Rectal smooth muscle tissue (tissue), 1 donor: ENCODE data around the gene ANKRD10.

Source experiments
- H3K27ac ChIP-seq: one replicate; pipeline ENCODE4 v1.7.0; 2013; ENCODE audit warnings: low read depth, low read length, inconsistent platforms
- H3K27me3 ChIP-seq: one replicate; pipeline ENCODE4 v1.7.0; 2013; ENCODE audit warnings: low read length; ENCODE audit not compliant: control insufficient read depth, insufficient read depth
- H3K36me3 ChIP-seq: one replicate; pipeline ENCODE4 v1.7.0; 2013; ENCODE audit warnings: low read length; ENCODE audit not compliant: control insufficient read depth, insufficient read depth
- H3K4me1 ChIP-seq: one replicate; pipeline ENCODE4 v1.7.0; 2013; ENCODE audit warnings: low read length; ENCODE audit not compliant: control insufficient read depth, insufficient read depth
- H3K4me3 ChIP-seq: one replicate; pipeline ENCODE4 v1.7.0; 2013; ENCODE audit warnings: low read length
- H3K9ac ChIP-seq: one replicate; pipeline ENCODE4 v1.7.0; 2013; ENCODE audit warnings: low read length

Gene ANKRD10

DNA sequence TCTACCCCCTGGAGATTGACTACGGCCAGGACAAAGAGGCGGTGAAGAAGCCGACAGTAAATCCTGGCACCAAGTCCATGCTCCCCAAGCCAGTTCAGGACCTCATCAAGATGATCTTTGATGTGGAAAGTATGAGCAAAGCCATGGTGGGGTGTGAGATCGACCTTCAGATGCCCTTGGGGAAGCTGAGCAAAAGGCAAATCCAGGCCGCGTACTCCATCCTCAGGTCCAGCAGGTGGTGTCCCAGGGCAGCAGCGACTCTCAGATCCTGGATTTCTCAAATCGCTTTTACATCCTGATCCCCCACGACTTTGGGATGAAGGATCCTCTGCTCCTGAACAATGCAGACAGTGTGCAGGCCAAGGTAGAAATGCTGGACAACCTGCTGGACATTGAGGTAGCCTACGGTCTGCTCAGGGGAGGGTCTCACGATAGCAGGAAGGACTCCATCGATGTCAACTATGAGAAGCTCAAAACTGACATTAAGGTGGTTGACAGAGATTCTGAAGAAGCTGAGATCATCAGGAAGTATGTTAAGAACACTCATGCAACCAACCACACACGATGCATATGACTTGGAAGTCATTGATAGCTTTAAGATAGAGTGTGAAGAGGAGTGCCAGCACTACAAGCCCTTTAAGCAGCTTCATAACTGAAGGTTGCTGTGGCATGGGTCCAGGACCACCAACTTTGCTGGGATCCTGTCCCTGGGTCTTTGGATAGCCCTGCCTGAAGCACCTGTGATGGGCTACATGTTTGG, 24.0 kb upstream of the ANKRD10 start:
- no peaks in the 10 kb centered on the region for H3K27me3 ChIP-seq
- no peaks in the 10 kb centered on the region for H3K4me1 ChIP-seq
- H3K9ac ChIP-seq: no peak overlapping the region
- no peak overlapping the region for H3K4me3 ChIP-seq
- H3K36me3 ChIP-seq: no peaks in the 10 kb centered on the region
- no peak overlapping the region for H3K27ac ChIP-seq

DNA sequence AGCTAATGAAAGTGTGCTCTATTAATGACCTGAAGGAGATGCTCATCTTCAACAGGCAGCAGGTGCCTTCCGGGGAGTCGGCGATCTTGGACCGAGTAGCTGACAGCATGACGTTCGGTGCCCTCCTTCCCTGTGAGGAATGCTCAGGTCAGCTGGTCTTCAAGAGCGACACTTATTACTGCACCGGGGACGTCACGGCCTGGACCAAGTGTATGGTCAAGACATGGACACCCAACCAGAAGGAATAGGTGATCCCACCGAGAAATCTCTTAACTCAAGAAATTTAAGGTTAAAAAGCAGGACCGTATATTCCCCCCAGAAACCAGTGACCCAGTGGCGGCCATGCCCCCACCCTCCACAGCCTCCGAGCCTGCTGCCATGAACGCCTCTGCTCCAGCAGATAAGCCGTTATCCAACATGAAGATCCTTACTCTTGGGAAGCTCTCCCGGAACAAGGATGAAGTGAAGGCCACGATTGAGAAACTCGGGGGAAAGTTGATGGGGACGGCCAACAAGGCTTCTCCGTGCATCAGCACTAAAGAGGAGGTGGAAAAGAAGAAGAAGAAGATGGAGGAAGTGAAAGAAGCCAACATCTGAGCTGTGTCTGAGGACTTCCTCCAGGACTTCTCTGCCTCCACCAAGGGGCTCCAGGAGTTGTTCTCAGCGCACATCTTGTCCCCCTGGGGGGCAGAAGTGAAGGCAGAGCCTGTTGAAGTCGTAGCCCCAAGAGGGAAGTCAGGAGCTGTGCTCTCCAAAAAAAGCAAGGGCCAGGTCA, 22.8 kb upstream of the ANKRD10 start:
- H3K4me3 ChIP-seq: no peak overlapping the region
- H3K27ac ChIP-seq: no peak overlapping the region
- H3K9ac ChIP-seq: no peak overlapping the region
- no peaks in the 10 kb centered on the region for H3K4me1 ChIP-seq
- no peaks in the 10 kb centered on the region for H3K36me3 ChIP-seq
- H3K27me3 ChIP-seq: no peaks in the 10 kb centered on the region

DNA sequence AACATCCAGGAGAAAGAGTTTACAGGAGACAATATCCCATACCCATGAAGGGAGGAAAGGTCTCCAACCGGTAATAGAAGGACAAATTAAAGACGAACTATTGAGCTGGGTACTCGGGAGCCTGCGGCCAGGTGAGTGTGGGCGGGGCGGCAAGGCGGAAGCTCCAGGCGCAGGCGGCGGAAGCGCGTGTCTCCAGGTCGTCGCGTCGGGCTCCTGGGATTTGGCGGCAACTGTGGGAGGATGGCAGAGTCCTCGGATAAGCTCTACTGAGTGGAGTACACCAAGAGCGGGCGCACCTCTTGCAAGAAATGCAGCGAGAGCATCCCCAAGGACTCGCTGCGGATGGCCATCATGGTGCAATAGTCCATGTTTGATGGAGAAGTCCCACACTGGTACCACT, 21.6 kb upstream of the ANKRD10 start:
- no peak overlapping the region for H3K27ac ChIP-seq
- H3K4me3 ChIP-seq: no peak overlapping the region
- H3K27me3 ChIP-seq: no peaks in the 10 kb centered on the region
- no peaks in the 10 kb centered on the region for H3K4me1 ChIP-seq
- no peaks in the 10 kb centered on the region for H3K36me3 ChIP-seq
- no peak overlapping the region for H3K9ac ChIP-seq

DNA sequence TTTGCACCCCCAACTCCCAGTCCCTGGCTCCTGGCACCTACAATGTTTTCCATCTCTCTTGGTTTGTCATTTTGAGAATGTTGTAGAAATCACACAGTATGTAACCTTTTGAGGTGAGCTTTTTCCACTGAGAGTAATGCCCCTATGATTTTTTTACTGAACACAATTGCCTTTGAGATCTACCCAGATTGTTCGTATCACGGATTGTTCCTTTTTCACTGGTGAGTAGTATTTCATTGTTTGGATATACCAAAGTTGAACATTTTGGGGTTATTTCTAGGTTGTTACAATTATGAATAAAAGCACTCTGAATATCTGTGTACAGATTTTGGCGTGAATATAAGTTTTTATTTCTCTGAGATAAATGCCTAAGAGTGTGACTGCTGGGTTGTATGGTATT, 17.7 kb upstream of the ANKRD10 start:
- H3K9ac ChIP-seq: no peak overlapping the region
- no peak overlapping the region for H3K27ac ChIP-seq
- no peak overlapping the region for H3K4me3 ChIP-seq
- H3K27me3 ChIP-seq: no peaks in the 10 kb centered on the region
- no peaks in the 10 kb centered on the region for H3K36me3 ChIP-seq
- no peaks in the 10 kb centered on the region for H3K4me1 ChIP-seq

DNA sequence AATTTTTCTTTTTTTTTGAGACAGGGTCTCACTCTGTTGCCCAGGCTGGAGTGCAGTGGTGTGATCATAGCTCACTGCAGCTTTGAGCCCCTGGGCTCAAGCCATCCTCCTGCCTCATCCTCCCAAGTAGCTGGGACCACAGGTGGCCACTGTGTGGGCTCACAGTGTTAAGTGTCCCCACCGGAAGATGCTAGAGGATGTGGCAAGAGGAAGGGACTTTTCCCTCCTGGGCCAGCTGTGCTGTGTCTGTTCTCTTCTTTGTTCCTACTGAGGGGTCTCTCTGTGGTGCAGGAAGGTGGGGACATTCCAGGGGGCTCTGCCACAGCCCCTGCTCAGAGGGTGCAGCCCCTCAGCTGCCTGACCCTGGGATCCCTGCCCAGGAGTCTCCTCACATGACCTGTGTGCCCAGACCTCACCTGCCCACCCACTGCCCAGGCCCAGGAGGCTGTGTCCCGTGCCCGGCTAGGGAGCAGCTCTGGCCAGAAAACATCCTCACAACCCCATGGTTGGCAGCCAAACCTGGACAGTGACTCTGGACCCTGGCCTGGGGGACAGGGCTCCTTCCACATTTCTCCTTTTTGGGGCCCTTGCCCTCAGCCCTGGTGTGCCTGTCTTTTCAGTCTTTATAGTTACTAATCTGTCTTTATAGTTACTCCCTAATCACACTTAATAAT, 14.4 kb upstream of the ANKRD10 start:
- Histone ChIP-seq H3K36me3 (no peaks in the 10 kb centered on the region), H3K4me1 (peaks cover 2% of the 10 kb centered on the region), H3K27me3 (no peaks in the 10 kb centered on the region), H3K9ac (no peak overlapping the region), H3K27ac (no peak overlapping the region), H3K4me3 (no peak overlapping the region)

DNA sequence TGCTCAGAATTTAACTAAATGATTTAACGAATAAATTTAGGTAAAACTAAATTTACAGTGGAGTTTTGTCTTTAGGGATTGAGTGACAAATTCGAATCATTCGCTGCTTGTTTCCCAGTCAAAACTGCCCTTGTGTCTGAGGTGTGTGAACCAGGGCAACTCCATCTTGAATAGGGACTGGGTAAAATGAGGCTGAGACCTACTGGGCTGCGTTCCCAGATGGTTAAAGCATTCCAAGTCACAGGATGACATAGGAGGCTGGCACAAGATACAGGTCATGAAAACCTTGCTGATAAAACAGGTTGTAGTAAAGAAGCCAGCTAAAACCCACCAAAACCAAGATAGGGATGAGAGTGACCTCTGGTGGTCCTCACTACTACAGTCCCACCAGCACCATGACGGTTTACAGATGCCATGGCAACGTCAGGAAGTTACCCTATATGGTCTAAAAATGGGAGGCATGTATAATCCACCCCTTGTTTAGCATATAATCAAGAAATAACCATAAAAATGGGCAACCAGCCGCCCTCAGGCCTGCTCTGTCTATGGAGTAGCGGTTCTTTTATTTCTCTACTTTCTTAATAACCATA, 10.2 kb upstream of the ANKRD10 start:
- no peaks in the 10 kb centered on the region for H3K27me3 ChIP-seq
- no peak overlapping the region for H3K9ac ChIP-seq
- no peak overlapping the region for H3K4me3 ChIP-seq
- no peaks in the 10 kb centered on the region for H3K36me3 ChIP-seq
- peaks cover 2% of the 10 kb centered on the region for H3K4me1 ChIP-seq
- no peak overlapping the region for H3K27ac ChIP-seq

DNA sequence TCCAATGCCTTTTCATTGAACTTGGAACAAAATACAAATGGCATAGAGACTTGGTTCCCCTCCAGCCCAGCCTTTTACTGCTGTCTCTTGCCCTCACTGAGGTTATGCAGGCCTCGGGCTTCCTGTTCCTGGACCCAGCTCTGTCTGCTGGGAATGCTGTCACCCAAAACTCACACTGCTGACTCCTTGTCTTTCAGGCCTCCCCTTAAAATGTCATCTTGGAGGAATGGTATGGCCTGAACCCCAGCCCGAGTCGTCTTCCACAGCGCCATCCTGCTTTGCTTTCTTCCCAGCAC, 9.7 kb upstream of the ANKRD10 start:
- Histone ChIP-seq H3K27me3 (no peaks in the 10 kb centered on the region), H3K27ac (no peak overlapping the region), H3K4me3 (no peak overlapping the region), H3K4me1 (peaks cover 2% of the 10 kb centered on the region), H3K9ac (no peak overlapping the region), H3K36me3 (no peaks in the 10 kb centered on the region)

DNA sequence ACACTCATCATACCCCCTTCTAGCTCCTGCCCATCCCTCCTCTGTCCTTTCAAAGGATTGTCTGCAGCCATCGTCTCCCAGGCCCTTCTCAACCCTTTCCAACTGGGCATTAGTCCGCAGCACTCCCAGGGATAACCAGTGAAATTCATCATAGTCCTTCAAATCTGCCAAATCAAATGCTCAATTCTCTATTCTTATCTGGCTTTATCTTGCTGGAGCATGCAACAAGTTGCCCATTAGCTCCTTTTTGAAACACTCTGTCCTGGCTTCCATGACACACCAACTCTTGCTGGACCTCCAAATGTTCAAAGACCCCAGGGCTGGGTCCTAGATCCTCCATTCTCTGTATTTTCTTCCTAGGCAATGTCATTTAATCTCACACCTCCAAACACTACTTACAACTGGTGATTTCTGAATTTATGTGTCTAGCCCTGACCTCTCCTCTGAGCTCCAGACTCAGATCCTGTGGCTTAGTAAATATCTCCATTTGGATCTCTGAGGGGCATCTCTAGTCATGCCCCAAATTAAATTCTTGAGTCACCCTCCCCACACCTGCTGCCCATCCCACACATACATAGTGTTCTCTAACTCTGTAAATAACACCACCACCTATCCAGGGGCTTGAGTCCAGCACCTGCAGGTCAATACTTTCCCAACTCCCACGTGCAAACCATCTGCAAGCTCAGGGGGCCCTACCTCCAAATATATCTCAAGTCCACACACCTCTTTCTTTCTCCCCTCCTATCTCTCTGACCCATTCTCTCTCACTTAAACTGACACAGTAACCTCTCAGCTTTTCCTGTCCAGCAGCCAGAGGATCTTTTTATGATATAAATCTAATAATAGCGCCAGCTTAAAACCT, 9.1 kb upstream of the ANKRD10 start:
- Histone ChIP-seq H3K4me3 (no peak overlapping the region), H3K27me3 (no peaks in the 10 kb centered on the region), H3K36me3 (no peaks in the 10 kb centered on the region), H3K27ac (no peak overlapping the region), H3K4me1 (peaks cover 2% of the 10 kb centered on the region), H3K9ac (no peak overlapping the region)

DNA sequence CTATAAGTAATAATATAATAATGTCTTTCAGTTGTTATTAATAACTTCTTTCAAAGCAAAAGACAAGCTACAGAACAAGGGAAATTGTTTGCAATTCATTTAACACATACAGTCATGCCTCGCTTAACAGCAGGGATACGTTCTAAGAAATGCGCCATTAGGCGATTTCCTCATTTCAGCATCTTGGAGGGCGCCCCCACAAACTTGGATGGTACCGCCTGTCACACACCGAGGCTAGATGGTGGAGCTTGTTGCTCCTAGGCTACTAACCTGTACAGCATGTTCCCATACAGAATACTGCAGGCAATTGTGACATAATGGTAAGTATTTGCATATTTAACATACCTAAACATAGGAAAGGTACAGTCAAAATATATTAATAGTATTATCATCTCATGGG, 8.2 kb upstream of the ANKRD10 start:
- Histone ChIP-seq H3K36me3 (no peaks in the 10 kb centered on the region), H3K4me1 (peaks cover 2% of the 10 kb centered on the region), H3K4me3 (no peak overlapping the region), H3K27ac (no peak overlapping the region), H3K27me3 (no peaks in the 10 kb centered on the region), H3K9ac (no peak overlapping the region)

DNA sequence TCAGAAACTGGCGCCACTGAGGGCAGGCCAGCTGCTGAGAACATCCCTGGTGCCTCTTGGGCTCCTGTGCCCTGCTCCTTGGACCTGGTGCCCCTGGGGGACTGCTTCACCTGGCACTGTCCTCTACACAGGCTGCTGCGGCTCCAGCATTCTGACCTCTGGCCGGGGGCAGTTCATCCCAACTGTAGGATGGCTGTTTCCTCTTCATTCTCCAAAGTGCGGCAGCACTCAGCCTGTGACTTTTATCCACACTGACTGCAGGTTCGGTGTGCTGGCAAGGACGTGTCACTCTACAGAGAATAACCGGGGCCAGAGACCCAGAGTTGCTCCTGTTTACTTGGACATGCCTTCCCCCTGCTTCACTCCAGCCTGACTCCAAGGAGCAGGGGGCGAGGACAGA, 7.6 kb upstream of the ANKRD10 start:
- Histone ChIP-seq H3K9ac (no peak overlapping the region), H3K36me3 (no peaks in the 10 kb centered on the region), H3K27me3 (no peaks in the 10 kb centered on the region), H3K4me1 (peaks cover 2% of the 10 kb centered on the region), H3K27ac (no peak overlapping the region), H3K4me3 (no peak overlapping the region)

DNA sequence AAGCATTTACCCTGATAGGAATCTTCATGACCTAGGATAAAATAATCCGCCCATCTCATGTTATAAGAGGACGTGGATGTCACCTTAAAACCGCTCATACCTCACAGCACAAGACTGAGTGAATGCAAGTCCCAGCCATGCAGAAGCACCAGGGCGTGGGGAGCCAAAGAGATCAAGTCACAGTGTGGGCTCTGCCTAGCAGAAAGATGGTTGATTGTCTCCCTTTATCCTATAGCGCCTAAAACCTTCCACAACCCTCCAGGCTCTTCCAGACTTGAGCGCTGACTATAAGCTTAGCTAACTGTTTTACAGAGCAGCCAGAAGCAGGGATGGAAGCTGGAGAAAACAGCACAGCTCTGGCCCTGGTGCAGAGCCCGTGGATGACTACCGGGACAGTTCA, 6.8 kb upstream of the ANKRD10 start:
- H3K27ac ChIP-seq: no peak overlapping the region
- no peak overlapping the region for H3K4me3 ChIP-seq
- H3K27me3 ChIP-seq: no peaks in the 10 kb centered on the region
- no peaks in the 10 kb centered on the region for H3K36me3 ChIP-seq
- no peak overlapping the region for H3K9ac ChIP-seq
- peaks cover 2% of the 10 kb centered on the region for H3K4me1 ChIP-seq

DNA sequence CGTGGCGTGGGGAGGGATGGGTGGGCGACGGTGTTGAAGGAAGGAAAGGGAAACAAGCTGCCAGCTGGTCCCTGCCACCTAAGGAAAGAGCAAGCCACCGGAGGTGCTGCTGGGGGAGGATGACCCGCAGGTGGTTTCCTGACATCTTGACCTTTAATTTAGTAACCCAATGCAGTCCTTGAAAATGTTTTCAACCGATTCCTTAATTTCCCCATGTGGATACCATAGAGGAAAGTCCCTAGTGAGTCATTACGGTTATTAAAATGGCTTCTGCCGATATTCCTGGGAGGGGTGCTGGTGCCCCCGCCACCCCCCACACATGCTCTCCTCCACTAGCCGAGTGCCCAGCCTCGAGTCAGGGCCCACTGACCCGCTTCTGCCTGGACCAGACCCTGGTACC, 6.3 kb upstream of the ANKRD10 start:
- H3K9ac ChIP-seq: no peak overlapping the region
- no peak overlapping the region for H3K27ac ChIP-seq
- H3K36me3 ChIP-seq: no peaks in the 10 kb centered on the region
- no peak overlapping the region for H3K4me3 ChIP-seq
- H3K4me1 ChIP-seq: peaks cover 2% of the 10 kb centered on the region
- no peaks in the 10 kb centered on the region for H3K27me3 ChIP-seq
